ENCODE results near the gene ZNF664.

DNA sequence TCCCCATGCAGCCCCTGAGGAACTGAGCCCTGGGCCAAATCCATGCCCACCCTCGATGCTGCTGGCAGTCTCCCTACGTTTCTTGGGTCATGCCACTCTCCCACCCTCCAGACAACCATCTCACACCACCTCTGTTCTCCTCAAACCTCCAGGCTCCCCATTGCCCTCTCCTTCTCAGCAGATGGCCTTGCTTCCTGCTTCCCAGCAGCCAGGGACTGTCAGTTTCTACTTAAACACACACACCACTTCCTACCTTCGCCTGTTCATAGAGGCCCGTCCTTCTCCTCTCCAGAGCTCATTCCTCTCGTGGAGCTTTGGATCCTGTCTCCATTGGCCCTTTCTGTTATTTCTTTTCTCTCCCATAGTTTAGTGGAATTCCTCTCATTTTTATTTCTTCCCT, 27.1 kb downstream of the ZNF664 start:
- TF ChIP-seq CTCF (IDR thresholded peaks at IDR 0.05; ENCODE audit: low read depth, low read length), result no peak
- no peak for TF ChIP-seq EZH2phosphoT487 (IDR thresholded peaks at IDR 0.05; ENCODE audit: low read depth)
